C4-2B (cell line): ENCODE results near the gene ACBD3.

Experiments
- ZFX ChIP-seq: fragments of 450-650 bp; IDR thresholded peaks from 2 replicates; pipeline ENCODE4 v1.6.1; 2017
- TF ChIP-seq, protein P1 (sequence below): fragments of 450-650 bp; conservative IDR thresholded peaks from 2 replicates; pipeline ENCODE4 v1.5.1; 2017; ENCODE audit warnings: mild to moderate bottlenecking

DNA sequence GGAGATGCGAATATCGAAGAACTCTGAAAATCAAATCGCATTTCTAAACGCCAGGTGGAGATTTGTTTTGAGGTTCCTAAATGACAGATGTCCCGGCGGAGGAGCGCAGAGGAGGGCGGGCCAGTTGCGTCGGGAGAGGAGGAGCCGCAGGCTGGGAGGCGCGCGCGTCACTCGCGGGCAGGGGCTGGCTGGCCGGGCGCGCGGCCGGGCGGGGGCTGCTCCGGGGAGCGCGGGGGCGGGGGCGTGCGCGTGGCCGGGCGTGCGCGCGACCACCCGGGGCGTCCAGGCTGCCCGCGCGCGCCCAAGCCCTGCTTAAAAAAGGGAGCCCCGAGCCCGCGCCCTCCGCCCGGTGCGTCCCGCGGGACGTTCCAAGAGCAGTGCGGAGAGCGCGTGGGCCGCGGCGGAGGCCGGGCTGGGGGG, 76.7 kb downstream of the ACBD3 start:
- TF ChIP-seq, protein P1, sequence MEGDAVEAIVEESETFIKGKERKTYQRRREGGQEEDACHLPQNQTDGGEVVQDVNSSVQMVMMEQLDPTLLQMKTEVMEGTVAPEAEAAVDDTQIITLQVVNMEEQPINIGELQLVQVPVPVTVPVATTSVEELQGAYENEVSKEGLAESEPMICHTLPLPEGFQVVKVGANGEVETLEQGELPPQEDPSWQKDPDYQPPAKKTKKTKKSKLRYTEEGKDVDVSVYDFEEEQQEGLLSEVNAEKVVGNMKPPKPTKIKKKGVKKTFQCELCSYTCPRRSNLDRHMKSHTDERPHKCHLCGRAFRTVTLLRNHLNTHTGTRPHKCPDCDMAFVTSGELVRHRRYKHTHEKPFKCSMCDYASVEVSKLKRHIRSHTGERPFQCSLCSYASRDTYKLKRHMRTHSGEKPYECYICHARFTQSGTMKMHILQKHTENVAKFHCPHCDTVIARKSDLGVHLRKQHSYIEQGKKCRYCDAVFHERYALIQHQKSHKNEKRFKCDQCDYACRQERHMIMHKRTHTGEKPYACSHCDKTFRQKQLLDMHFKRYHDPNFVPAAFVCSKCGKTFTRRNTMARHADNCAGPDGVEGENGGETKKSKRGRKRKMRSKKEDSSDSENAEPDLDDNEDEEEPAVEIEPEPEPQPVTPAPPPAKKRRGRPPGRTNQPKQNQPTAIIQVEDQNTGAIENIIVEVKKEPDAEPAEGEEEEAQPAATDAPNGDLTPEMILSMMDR: no peak
- TF ChIP-seq ZFX: no peak
